DLD1 (cell line): ENCODE results near the gene ESPL1.
"Not testable (repeated sequence)": the region's sequence is repeated elsewhere in the genome, so short reads cannot be mapped to it uniquely, and the experiment has no call there.

ENCODE experiments used
- in situ Hi-C: cut with HindIII; loops from 2 replicates; pipeline ENCODE4 v1.10.0; 2017; ENCODE audit warnings: low sequenced_read_pairs

Gene ESPL1

GRCh38 chr12:53297106-53297505, 29.0 kb downstream of the ESPL1 start:
- in situ Hi-C loops: not testable (repeated sequence)

- in situ Hi-C loops: no loop called here
These were observed 30.1 kb downstream of the ESPL1 start for GRCh38 chr12:53298164-53298563.

- in situ Hi-C loops: no loop called here
These were observed 31.0 kb downstream of the ESPL1 start for GRCh38 chr12:53299101-53299453.

DNA sequence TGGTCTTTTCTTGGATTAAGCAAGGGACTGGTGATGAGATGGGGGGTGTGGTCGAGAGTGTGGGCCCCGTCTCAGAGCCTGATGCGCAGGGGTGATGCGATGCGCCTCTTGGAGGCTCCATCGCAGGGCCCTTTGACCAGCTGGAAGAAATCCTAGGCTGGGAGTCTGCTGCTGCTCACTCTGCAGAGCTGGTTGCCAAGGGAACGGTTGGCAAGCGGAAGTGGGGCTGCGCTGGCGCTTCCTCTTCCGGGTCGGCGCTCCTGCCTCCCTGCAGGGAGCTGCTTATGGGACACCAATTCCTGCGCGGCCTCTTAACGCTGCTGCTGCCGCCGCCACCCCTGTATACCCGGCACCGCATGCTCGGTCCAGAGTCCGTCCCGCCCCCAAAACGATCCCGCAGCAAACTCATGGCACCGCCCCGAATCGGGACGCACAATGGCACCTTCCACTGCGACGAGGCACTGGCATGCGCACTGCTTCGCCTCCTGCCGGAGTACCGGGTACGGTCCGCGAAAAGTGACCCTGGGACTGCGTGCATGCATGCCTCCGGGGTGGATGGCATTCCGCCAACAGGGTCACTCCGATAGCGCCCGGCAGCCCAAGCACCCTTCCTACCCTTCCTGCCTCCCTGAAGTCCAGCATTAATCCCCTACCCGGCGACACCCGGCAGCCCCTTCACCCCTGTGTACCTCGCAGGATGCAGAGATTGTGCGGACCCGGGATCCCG, 31.5 kb downstream of the ESPL1 start, which contains the start of gene MYG1:
Gene MYG1 (plus strand): TSS at position 242 of the 727 bp plus-strand sequence. CDS start 43 bp downstream, at position 285.
- in situ Hi-C loops: no loop called here

DNA sequence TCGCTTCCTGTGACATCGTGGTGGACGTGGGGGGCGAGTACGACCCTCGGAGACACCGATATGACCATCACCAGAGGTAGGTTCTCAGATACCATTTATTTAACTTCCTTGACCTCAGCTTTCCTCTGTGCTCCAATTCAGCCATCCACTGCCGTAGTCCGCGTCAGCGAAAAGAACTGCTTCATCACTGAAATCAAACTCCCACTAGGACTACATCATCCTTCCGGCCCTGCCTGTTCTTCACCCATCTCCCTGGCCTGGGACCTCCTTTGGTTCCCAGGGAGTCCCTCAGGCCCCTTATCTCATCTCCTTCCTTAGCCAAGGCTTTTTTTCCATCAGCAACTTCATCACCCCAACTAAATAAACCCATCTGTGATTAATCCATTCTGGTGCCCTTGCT, 32.1 kb downstream of the ESPL1 start:
- in situ Hi-C loops: no loop called here

GRCh38 chr12:53302903-53303302, 34.8 kb downstream of the ESPL1 start:
- in situ Hi-C loops: no loop called here

- in situ Hi-C loops: no loop called here
These were observed 38.7 kb downstream of the ESPL1 start for GRCh38 chr12:53306826-53307225.

GRCh38 chr12:53308276-53308675, 40.2 kb downstream of the ESPL1 start:
- in situ Hi-C loops: no loop called here

GRCh38 chr12:53313996-53314395, 45.9 kb downstream of the ESPL1 start:
- in situ Hi-C loops: no loop called here

GRCh38 chr12:53320352-53321195, 52.5 kb downstream of the ESPL1 start:
- in situ Hi-C loops: no loop called here

GRCh38 chr12:53324113-53324778, 56.1 kb downstream of the ESPL1 start:
- in situ Hi-C loops: no loop called here

GRCh38 chr12:53324779-53325510, 56.8 kb downstream of the ESPL1 start:
- in situ Hi-C loops: no loop called here

GRCh38 chr12:53325511-53326061, 57.5 kb downstream of the ESPL1 start:
- in situ Hi-C loops: no loop called here

GRCh38 chr12:53326460-53327185, 58.5 kb downstream of the ESPL1 start:
- in situ Hi-C loops: no loop called here

DNA sequence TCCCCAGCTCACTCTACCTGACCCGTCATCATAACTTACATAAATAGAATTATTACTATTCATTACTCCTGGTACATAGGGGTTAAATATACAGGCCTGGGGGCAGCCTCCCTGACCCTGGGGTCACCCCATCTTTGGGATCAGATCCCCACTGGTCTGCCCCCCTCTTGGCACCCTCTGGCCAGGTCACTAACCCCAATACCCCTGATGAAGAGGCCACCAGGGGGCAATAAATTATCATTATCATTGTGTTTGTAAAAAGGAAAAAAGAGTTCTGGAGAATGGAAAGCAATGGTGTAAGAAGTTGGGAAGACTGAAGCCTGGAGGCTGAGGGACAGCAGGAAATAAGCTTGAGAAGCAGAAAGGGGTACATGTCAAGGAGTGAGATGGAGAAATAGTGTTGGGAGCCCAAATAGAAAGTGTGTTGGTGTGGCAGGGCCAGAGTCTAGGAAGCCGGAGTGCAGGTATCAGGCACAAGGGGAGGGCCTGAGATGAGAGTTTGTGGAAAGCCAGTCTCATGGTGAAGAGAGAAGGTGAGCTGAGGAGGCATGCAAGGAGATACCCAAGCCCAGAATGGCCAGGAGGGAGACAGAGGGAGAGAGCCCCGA, 59.4 kb downstream of the ESPL1 start:
- in situ Hi-C loops: no loop called here

- in situ Hi-C loops: no loop called here
These were observed 59.9 kb downstream of the ESPL1 start for GRCh38 chr12:53328043-53328435.

DNA sequence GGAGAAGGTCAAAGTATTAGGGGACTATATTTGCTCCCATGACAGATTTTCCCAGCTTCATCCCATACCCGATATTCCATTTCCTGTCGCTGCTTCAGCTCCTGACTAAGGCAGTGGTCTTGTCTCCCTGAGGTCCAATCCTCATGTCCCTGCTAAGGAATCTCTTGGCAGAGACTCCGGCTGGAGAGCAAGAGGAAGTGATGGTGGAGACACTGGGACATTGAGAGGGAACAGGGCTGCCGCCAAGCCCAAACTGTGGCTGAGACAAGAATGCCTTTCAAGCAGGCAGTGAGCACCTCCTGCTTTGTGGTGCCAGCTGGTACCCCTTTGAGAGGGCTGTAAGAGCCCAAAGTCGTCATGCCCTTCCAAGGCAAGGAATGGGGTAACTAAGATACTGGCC, 62.6 kb downstream of the ESPL1 start:
- in situ Hi-C loops: no loop called here

DNA sequence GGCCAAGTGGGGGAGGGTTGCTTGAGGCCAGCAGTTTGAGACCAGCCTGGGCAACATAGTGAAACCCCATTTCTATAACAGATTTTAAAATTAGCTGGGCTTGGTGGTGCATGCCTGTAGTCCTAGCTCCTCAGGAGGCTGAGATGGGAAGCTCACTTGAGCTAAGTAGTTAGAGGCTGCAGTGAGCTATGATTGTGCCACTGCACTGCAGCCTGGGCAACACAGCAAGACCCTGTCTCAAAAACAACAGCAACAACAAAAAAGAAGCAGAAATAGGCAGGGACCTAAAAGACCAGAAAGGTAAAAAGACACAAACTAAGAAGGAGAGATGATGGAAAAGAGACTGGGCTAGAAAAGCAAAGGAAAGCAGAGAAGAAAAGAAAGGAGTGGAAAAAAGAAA, 64.2 kb downstream of the ESPL1 start:
- in situ Hi-C loops: not testable (repeated sequence)

- in situ Hi-C loops: no loop called here
These were observed 64.6 kb downstream of the ESPL1 start for GRCh38 chr12:53332744-53333143.

- in situ Hi-C loops: no loop called here
These were observed 65.2 kb downstream of the ESPL1 start for GRCh38 chr12:53333289-53333688.
